ENCODE data around the gene MAPT.
"Not testable (repeated sequence)": the region's sequence is repeated elsewhere in the genome, so short reads cannot be mapped to it uniquely, and the experiment has no call there.

Gene MAPT

DNA sequence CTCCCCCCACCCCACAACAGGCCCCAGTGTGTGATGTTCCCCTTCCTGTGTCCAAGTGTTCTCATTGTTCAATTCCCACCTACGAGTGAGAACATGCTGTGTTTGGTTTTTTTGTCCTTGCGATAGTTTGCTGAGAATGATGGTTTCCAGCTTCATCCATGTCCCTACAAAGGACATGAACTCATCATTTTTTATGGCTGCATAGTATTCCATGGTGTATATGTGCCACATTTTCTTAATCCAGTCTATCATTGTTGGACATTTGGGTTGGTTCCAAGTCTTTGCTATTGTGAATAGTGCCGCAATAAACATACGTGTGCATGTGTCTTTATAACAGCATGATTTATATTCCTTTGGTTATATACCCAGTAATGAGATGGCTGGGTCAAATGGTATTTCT is 62.4 kb downstream of the MAPT start:
- not testable (repeated sequence) for DNase-seq

DNA sequence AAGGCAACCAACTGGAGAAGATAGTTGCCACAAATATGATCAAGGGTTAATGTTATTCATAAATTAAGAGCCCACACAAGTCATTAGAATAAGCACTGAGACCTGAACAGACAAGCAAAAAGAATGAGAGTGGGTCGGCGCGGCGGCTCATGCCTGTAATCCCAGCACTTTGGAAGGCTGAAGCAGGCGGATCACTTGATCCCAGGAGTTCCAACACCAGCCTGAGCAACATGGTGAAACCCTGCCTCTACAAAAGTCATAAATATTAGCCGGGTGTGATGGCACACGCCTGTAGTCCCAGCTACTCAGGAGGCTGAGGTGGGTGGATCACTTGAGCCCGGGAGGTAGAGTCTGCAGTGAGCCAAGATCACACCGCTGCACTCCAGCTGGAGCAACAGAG is 64.0 kb downstream of the MAPT start:
- DNase-seq = no peak

DNA sequence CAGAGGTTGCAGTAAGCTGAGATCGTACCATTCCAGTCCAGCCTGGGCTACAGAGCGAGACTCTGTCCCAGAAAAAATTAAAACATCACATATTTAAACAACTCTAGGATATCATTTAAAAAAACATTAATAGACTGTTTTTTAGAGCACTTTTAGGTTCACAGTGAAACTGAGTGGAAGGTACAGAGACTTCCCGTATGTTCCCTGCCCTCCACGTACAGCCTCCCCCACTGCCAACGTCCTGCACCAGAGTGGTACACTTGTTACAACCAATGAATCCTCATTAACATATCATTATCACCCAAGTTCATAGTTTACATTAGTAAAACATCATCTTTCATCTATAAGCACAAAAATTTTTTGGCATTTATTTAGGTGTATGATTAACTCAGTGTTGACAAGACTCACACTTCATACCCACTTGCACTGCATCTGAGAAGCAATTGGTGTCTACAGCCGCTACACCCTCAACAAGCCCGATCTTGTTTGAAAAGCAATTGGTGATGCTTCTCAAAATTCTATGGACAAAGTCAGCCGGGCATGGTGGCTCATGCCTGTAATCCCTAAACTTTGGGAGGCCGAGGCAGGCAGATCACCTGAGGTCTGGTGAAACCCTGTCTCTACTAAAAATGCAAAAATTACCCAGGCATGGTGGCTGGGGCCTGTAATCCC is 64.8 kb downstream of the MAPT start:
- no peak for DNase-seq

DNA sequence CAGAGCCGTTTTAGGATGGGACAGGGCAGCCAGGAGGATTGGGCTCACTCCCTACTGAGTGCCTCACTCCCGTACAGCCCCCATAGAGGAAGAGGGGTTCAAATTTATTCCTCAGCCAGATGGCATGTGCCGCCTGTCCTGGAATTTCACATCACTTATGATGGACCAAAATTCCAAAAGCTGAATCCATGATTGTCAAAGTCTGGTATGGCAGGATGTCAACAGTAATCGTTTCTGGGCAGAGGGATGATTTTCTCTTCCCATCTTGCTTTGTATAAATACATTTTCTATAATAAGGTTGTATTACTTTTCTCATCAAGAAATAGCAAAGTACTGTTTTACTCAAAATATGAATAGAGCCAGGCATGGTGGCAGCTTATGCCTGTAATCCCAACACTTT is 66.0 kb downstream of the MAPT start:
- DNase-seq = no peak

DNA sequence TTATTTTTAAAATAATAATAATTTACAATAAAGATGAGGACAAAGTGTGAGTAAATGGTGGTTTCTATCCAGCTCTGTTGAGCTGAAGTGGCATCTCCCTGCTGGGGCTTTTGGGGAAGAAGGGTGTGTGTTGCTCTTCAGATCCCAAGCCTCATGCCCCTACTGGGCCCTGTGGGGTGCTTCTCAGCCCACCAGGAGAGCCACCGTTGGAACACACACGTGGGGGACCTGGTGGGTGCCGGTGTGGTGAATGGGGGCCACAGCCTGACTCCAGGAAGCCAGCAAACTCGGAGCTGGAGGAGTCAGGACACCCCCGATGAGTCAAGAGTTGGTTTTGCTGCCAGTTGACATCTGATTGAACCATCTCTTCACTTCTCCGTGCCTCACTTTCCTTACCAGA is 66.9 kb downstream of the MAPT start:
- DNase-seq = no peak

DNA sequence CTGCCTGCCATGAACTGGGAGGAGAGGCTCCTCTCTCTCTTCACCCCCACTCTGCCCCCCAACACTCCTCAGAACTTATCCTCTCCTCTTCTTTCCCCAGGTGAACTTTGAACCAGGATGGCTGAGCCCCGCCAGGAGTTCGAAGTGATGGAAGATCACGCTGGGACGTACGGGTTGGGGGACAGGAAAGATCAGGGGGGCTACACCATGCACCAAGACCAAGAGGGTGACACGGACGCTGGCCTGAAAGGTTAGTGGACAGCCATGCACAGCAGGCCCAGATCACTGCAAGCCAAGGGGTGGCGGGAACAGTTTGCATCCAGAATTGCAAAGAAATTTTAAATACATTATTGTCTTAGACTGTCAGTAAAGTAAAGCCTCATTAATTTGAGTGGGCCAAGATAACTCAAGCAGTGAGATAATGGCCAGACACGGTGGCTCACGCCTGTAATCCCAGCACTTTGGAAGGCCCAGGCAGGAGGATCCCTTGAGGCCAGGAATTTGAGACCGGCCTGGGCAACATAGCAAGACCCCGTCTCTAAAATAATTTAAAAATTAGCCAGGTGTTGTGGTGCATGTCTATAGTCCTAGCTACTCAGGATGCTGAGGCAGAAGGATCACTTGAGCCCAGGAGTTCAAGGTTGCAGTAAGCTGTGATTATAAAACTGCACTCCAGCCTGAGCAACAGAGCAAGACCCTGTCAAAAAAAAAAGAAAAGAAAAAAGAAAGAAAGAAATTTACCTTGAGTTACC is 68.0 kb downstream of the MAPT start:
- DNase-seq = no peak

DNA sequence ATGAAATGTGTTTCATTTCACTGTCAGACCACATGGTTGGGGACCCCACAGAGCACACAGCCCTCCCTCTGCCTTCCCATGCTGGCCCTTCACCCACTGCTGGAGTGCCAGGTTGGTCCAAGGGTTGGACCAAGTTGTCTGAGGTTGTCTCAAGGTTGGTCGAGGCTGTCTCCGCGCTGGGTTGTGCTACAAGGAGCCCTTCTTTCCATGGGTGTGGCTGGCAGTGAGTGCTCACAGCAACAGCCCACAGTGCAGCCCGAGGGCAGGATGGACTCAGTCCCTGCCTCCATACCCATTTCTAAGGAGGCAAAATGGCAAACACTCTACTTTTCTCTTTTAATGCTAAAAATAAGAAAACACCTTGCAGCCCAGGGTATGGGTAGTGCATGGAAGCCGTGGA is 68.9 kb downstream of the MAPT start:
- DNase-seq = no peak

DNA sequence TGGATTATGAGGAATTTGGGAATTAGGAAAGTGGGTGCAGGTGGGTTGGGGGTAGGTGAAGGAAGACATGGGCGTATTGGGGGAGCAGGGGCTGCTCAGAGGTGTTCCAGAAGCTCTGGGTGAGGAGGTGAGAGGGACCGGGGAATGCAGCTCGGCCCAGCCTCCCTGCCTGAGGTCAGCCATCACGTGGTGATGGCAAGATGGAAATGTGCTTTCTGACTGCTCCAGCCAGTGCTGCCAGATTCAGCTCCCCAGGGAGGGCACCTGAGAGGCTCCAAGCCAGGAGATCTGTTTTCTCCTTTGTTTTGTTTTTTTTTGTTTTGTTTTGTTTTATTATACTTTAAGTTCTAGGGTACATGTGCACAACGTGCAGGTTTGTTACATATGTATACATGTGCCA is 69.5 kb downstream of the MAPT start:
- DNase-seq = no peak

DNA sequence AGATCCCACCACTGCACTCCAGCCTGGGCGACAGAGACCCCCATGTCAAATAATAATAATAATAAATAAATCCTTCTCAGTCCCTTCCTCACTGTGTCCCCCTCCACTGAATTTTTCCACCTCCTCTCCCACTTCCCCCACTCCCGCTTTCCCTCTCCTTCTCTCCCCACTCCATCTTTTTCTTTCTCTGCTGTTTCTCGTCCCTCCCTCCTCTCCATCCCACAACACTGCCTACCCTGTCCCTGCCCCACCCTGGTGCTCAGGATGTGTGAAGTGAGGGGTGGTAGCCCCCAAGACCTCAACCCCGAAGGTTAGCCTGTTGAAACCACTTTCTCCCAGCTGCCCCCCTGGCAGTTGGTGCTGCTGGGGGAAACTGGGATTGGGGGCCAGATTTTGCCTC is 70.3 kb downstream of the MAPT start:
- DNase-seq = no peak

DNA sequence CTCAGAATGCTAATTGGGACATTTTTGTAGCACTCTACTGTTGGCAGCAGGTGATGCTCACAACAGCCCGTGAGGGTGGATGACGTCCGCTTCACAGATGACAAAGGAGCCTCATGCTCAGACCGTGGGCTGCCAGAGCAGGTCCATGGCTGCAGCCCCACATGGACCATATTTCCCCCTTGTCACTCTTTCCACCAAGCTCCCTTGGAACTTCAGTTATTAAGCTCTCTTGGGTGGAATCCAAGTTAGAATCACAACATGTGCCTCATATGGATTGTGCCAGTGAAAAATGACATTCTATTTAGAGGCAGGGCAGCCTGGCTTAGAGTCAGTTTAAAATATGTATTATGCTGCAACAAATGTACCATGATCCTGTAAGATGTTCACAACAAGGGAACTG is 71.5 kb downstream of the MAPT start:
- no peak for DNase-seq

DNA sequence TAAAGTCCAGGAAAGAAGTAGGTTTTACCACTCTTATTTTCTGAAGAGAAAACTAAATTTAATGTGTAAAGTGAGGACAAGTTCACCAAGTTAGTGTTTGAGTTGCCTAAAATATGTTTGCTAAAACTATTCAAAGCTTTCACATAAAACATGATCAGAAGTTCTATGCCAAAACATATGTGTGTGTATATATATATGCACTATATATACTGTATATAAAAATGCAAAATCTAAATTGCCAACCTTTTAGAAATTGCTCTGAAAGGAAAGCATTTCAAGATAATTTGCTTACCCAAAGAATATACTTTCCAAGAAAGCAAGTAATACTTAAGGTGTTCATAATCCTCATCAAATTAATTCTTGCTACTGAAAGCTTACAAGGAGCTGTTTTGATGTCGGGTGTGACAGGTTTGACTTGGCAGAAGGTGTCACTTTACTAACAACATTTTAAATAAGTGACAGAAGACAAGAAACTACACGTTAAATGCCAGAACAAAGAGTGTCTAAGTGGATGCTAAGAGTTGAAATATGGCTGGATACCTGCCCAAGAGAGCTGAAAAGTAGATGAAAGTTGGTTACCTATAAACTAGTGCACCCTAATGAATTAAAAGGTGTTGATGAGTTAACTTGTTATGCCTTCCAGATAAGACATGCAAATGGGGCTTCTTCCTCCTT is 72.4 kb downstream of the MAPT start:
- no peak for DNase-seq

DNA sequence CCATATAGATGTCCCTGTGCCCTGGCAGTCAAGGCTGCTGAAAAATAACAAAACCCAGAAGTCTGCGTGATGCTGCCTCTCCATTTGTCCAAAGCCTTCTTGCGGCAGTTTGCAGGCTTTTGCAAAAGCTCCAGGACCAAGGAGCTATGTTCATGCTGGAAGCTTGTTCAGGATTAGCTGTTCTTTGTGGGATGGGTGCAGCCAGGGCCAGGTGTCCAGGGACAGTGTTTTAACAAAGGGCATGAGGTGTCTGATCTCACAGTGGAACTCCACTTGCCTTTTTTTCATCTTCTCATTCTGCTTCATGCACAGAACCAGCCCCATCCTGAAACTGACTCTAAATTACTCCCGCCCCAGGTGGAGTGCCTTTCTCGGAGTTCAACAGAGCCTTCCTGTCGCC is 73.0 kb downstream of the MAPT start:
- no peak for DNase-seq

DNA sequence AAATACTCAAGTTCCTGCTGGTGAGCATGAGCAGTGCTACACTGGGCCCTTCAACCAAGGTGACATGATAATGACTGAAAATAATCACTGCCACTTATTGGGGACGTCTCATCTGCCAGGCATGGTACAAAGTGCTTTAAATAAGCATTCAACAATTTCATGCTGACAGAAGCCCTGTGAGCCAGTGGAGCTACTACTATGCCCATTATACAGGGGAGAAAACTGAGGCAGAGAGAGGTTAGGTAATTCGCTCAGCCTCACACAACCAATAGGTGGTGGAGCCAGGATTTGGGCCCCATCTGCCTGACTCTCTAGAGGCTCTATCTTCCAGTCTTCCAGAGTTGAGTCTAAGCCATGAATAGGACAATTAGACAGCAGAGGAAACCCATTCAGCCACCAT is 74.4 kb downstream of the MAPT start:
- DNase-seq = no peak

DNA sequence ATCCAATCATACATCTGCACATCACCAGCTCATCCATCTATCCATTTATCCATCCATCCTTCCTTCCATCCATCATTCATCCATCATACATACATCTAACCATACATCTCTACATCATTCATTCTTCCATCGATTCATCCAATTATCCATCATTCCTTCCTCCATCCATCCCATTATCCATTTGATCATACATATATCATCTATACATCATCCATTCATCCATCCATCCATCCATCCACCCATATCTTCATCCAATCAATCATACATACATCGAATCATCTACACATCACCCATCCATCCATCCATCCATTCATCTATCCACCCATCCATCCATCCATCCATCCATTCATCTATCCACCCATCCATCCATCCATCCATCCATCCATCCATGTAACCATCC is 75.4 kb downstream of the MAPT start:
- no peak for DNase-seq

DNA sequence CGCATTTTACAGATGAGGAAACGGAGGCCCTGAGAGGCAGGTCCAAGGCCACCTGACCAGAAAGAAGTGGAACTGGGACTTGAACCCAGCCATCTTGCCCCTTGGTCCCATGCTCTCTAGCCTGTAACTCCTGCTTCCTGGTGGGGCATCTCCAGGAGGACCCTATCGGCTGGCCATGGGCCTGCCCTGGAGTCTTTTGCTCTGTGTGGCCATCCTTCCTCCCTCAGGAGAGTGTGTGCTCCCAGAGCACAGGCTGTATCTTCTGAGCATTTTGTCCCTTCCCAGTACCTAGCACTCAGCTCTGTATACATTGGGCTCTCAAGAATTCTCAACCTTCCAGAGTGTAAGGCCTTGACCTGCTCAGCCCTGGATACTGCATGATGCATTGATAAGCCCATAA is 76.3 kb downstream of the MAPT start:
- DNase-seq = no peak

DNA sequence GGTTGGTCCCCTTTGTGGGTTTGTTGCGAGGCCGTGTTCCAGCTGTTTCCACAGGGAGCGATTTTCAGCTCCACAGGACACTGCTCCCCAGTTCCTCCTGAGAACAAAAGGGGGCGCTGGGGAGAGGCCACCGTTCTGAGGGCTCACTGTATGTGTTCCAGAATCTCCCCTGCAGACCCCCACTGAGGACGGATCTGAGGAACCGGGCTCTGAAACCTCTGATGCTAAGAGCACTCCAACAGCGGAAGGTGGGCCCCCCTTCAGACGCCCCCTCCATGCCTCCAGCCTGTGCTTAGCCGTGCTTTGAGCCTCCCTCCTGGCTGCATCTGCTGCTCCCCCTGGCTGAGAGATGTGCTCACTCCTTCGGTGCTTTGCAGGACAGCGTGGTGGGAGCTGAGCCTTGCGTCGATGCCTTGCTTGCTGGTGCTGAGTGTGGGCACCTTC is 77.4 kb downstream of the MAPT start:
- DNase-seq = no peak

DNA sequence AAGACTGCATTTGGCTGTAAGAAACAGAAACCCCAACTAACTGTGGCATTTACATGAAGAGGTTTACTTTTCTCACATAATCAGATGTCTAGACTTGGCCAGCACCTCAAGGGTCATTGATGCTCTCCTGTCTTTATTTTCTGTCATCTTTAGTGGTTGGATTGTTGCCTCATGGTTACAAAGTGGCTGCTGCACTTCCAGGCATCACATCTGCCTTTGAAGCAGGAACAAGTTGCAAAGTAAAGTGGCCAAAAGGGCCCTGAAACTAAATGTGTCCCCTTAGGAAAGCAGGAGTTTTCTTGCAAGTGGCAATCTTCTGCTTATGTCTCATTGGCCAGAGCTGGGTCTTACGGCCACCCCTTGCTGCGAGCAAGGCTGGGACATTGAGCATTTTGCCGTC is 78.2 kb downstream of the MAPT start:
- DNase-seq = no peak

DNA sequence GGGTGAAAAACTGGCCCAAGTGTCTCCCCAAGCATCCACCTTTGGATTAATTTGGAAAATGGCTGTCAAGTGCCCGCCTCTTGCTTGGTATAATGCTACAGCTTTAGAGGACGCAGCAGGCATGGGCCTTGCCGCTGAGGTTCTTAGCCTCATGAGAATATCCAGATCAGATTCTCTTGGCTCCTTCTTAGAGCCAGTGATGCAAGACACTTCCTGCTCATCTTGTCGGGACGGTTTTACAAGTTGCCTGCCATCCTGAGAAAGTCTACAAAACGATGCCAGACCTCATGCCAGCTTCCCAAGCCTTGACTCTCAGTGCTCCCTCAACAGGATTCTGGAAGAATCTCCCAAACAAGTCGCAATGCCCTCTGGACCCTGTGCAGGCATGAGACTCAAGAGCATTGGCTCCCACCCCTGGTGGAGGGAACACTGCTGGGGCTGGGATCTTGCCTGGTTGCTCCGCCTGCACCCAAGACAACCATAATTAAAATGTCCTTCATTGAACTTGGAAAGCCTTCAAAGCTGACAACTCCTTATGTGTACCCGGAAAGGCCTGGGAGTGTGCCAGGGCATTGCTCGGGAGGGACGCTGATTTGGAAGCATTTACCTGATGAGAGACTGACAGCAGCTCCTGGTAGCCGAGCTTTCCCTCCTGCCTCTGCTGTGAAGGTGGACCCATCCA is 78.9 kb downstream of the MAPT start:
- no peak for DNase-seq

DNA sequence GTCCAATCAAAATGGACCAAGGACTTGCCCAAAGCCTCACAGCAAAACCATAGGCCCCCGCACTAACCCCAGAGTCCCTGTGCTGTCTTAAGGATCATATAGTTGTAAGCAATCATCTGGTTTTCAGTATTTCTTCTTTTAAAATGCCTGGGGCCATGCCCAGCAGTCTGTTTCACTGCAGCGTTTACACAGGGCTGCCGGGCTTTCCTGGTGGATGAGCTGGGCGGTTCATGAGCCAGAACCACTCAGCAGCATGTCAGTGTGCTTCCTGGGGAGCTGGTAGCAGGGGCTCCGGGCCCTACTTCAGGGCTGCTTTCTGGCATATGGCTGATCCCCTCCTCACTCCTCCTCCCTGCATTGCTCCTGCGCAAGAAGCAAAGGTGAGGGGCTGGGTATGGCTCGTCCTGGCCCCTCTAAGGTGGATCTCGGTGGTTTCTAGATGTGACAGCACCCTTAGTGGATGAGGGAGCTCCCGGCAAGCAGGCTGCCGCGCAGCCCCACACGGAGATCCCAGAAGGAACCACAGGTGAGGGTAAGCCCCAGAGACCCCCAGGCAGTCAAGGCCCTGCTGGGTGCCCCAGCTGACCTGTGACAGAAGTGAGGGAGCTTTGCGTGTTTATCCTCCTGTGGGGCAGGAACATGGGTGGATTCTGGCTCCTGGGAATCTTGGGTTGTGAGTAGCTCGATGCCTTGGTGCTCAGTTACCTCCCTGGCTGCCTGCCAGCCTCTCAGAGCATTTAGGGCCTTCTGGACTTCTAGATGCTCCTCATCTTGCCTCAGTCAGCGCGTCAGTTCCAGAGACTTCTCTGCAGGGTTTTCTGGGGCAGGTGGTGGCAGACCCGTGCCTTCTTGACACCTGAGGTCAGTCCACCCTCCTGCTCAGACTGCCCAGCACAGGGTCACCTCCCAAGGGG is 79.8 kb downstream of the MAPT start:
- no peak for DNase-seq

DNA sequence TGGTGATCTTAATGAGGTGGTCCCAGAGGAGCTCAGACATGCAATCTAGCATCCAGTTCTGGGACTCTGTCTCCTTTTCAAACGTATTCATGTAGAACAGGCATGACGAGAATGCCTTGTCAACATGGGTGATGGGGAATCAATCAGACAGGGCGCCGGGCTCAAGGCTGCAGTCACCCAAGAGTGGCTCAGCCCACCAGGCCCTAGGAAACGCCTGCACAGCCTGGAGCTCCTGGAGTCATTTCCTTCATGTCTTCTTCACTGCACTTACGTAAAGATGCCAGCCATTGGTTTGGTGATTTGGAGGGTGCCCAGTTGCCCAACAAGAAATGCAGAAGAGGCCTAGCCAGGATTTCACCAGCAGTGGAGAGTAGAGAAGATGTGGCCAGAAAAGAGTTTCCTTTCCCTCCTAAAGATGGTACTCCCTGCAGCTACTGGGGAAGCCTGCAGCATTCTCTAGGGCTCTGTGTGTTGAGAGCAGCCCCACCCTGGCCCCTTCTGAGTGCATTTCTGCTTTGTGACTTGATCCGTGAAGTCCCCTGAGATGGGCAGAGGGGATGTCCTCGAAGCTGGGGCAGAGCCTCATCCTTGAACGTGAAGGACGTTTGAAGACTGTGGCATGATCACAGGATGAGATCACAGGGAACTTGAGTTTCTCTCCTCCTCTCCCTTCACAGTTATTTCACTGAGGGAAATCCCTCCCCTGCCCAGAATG is 80.7 kb downstream of the MAPT start:
- DNase-seq = no peak

DNA sequence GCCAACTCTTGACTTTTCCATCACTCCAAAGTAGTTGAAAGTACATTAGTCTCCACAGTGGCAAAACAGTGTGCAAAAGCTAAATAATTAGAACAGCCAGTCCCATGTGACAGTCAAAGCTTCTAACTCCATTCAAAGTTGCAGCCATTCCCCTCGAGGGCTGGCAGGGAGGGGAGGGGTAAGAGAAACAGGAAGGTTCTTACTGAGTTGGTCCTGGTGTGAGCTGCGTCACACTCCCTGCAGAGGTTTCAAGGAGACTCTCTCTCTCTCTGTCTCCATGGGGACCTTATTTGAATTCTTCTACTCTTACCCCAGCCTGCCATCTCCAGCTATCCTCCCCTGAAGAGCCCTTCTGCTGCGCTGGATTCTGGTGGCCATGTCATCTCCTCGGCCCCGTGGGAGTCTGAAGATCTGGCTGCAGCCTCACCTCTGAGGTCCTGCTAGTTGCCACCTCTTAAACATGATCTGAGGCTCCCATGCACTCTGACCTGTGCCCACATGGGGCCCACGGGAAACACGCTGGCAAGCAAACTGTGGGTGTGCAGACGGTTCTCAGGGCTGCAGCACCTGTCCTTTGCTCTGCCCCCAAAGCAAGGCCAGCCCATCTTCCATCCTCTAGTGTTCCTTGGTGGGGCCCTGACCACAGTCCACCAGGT is 81.4 kb downstream of the MAPT start:
- no peak for DNase-seq

Data from stimulated activated CD4-positive, alpha-beta T cell treated with anti-CD3 and anti-CD28 coated beads, Interleukin-2, amount 100 ng/mL, for 48 hours (primary cell).